GM12875 (cell line): Measurements from ENCODE around the gene ABI2.

Experiments
- H3K4me3 ChIP-seq: one replicate; pipeline ENCODE4 v1.5.1; 2011; ENCODE audit warnings: low read depth, low read length, control low read depth
- CTCF ChIP-seq: IDR thresholded peaks from 2 replicates; pipeline ENCODE4 v1.5.1; 2011; ENCODE audit warnings: low read depth, mild to moderate bottlenecking, control low read depth, inconsistent platforms, low read length, moderate library complexity, borderline replicate concordance; ENCODE audit not compliant: insufficient read depth

ABI2 gene

GRCh38 chr2:203442463-203442862 is 114.3 kb downstream of the ABI2 start:
- TF ChIP-seq CTCF, result no peak
- H3K4me3 ChIP-seq, result no peak overlapping the region

GRCh38 chr2:203444738-203445137 is 116.5 kb downstream of the ABI2 start:
- TF ChIP-seq CTCF, result no peak
- H3K4me3 ChIP-seq, result no peak overlapping the region

GRCh38 chr2:203446071-203446481 is 117.9 kb downstream of the ABI2 start:
- TF ChIP-seq CTCF, result no peak
- H3K4me3 ChIP-seq, result no peak overlapping the region

- H3K4me3 ChIP-seq, result no peak overlapping the region
- no peak for TF ChIP-seq CTCF
Measured at GRCh38 chr2:203446780-203447179, 118.6 kb downstream of the ABI2 start.

- no peak overlapping the region for H3K4me3 ChIP-seq
- no peak for TF ChIP-seq CTCF
Measured at GRCh38 chr2:203450561-203450960, 122.4 kb downstream of the ABI2 start.

GRCh38 chr2:203451011-203451410 is 122.8 kb downstream of the ABI2 start:
- no peak overlapping the region for H3K4me3 ChIP-seq
- no peak for TF ChIP-seq CTCF

GRCh38 chr2:203451689-203452088 is 123.5 kb downstream of the ABI2 start:
- no peak overlapping the region for H3K4me3 ChIP-seq
- TF ChIP-seq CTCF, result no peak
